DOHH2 (cell line): ENCODE measurements around the gene MMAB.

Experiments
- EZH2phosphoT487 ChIP-seq: fragments of 200-600 bp; sonication (generic); IDR thresholded peaks from 2 replicates; pipeline ENCODE4 v1.6.1; 2017; ENCODE audit warnings: borderline replicate concordance, mild to moderate bottlenecking, antibody characterized with exemption, low read length, moderate library complexity, mixed read lengths
- TF ChIP-seq, protein P1 (sequence below): fragments of 200-600 bp; sonication (generic); IDR thresholded peaks from one replicate; pipeline ENCODE4 v1.5.1; 2014; ENCODE audit warnings: antibody characterized with exemption, mild to moderate bottlenecking, low read depth, low read length; ENCODE audit not compliant: poor library complexity, severe bottlenecking

DNA sequence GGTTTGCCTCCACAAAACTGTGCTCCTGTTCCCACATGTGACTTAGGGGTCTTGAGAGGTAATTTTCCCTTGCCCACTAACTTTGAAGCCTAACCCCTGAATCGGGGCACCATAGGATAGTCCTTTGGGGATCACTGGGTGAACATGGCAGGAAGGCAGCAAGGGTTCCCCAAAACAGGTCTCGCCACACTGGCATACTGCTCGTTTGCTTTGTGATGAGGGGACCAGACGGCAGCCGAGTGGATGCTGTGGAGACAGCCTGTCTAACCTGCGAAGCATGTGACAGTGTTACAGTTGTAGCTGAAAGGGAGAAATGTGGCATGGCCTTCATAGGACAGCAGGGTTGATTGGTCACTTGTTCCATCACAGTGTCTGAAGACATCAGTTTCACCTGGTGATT is 53.5 kb downstream of the MMAB start:
- TF ChIP-seq, protein P1, sequence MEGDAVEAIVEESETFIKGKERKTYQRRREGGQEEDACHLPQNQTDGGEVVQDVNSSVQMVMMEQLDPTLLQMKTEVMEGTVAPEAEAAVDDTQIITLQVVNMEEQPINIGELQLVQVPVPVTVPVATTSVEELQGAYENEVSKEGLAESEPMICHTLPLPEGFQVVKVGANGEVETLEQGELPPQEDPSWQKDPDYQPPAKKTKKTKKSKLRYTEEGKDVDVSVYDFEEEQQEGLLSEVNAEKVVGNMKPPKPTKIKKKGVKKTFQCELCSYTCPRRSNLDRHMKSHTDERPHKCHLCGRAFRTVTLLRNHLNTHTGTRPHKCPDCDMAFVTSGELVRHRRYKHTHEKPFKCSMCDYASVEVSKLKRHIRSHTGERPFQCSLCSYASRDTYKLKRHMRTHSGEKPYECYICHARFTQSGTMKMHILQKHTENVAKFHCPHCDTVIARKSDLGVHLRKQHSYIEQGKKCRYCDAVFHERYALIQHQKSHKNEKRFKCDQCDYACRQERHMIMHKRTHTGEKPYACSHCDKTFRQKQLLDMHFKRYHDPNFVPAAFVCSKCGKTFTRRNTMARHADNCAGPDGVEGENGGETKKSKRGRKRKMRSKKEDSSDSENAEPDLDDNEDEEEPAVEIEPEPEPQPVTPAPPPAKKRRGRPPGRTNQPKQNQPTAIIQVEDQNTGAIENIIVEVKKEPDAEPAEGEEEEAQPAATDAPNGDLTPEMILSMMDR = no peak
- no peak for TF ChIP-seq EZH2phosphoT487
